GM12873 (cell line): ENCODE data around the gene B3GAT3.

Source experiments
- TF ChIP-seq, protein P1 (sequence below): IDR thresholded peaks from 2 replicates; pipeline ENCODE4 v1.5.1; 2012; ENCODE audit warnings: low read depth, mild to moderate bottlenecking, moderate library complexity, low read length, control low read depth; ENCODE audit not compliant: insufficient read depth; ENCODE audit errors: missing control alignments

B3GAT3 gene

DNA sequence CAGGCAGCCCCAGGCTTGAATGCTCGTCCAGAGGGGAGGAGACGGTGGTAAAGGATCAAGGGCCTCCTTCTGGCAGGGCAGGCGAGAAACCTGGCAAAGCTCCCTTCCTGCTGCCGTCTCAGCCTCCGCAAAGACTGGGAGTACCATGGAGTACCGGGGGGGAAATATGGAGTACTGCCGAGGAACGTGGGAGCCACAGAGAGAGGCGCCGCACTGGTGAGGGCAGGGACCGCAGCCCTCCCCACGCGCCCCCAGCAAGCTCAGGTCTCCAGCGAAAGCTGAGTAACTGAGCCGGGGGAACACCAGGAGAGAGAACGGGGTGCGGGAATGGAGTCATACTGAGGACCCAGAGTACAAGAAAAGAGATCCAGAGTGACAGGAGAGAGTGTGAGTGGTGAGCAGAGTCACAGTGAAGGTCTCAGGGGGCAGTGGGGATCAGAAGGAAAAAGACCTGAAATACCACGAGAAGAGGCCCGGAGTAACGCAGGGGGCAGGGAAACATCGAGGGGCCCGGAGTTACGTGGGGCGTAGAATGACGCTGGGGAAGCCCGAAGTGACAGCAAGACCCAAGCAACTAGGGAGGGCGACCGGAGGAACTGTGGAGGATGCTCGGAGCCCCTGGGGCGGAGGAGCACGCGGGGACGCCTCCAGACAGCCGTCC, 10.0 kb downstream of the B3GAT3 start:
- TF ChIP-seq, protein P1, sequence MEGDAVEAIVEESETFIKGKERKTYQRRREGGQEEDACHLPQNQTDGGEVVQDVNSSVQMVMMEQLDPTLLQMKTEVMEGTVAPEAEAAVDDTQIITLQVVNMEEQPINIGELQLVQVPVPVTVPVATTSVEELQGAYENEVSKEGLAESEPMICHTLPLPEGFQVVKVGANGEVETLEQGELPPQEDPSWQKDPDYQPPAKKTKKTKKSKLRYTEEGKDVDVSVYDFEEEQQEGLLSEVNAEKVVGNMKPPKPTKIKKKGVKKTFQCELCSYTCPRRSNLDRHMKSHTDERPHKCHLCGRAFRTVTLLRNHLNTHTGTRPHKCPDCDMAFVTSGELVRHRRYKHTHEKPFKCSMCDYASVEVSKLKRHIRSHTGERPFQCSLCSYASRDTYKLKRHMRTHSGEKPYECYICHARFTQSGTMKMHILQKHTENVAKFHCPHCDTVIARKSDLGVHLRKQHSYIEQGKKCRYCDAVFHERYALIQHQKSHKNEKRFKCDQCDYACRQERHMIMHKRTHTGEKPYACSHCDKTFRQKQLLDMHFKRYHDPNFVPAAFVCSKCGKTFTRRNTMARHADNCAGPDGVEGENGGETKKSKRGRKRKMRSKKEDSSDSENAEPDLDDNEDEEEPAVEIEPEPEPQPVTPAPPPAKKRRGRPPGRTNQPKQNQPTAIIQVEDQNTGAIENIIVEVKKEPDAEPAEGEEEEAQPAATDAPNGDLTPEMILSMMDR, result no peak

- TF ChIP-seq, protein P1, result no peak
Observed at GRCh38 chr11:62610814-62611704, 10.7 kb downstream of the B3GAT3 start.

DNA sequence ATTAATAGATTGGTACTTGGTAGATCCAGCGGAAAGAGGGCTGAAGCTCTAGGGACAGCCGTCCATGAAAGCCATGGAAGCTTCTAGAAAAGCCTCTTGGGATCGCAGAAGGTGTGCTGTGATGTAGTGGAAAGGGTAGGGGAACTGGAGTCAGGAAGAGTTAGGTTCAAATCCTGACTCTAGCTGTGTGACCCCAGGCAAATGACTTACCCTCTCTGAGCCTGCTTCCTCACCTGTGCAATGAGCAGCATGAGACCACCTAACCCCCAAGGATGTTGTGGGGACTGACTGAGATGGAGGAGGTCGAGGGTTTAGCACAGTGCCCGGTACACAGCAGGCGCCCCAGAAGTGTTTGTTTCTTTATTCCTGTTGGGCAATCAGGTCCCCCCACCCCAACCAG, 11.4 kb downstream of the B3GAT3 start:
- TF ChIP-seq, protein P1, result no peak

DNA sequence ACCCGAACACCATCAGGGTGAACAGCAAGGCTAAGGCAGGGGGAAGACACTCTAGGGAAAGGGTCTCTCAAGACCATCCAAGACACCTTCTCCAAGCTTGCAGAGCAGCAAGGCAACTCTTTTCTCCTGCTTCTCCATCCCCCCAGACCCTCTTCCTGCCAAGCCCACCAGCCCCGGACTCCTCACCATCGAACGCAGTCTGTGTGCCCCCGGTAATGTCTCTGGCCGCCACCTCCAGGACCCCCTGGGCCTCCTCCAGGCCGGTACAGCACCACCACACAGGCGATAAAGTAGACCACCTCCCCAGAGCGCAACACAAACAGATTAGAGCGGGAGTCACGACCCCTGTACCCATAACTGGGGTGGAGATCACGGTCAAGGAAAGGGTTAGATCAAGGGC, 13.0 kb downstream of the B3GAT3 start:
- TF ChIP-seq, protein P1, result no peak

GRCh38 chr11:62607714-62608113, 14.1 kb downstream of the B3GAT3 start:
- TF ChIP-seq, protein P1, result no peak

GRCh38 chr11:62605902-62606301, 15.9 kb downstream of the B3GAT3 start:
- TF ChIP-seq, protein P1, result no peak

DNA sequence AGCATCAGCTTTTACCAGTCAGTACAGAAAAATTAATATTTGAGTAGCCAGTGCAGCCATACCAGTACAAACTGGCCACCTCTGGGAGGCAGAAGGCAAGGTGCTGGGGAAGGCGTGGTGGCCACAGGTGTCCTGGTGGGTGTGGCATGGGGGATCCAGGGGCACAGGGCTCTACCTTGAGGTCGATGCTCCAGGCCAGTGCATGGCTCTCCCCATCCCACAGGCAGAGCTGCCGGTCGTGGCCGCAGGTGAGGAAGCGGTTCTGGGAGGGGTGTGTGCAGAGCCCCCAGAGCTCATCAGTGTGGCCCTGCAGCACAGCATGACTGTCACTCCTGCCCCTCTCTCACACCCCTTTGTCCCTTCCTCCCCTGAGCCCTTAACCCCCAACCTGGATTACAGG, 16.3 kb downstream of the B3GAT3 start:
- TF ChIP-seq, protein P1, result no peak
